ENCODE data around the gene PARM1. TPM values are rescaled to one million over a fixed set of nuclear protein-coding genes. Genes with fewer than 3 reads are reported as not detected.

The PARM1 gene
- total and polyA plus RNA-seq, 2 of the 4 experiments (the other 2 are of a cell fraction) = 0.07 to 0.18 TPM

- Histone ChIP-seq H2AK5ac (ENCODE audit: low read depth, low read length) (no peak overlapping the region), H2BK20ac (ENCODE audit: low read depth, low read length) (no peak overlapping the region), H3K4me1 (ENCODE audit: control insufficient read depth, insufficient read depth, low read length) (no peaks in the 10 kb centered on the region), H3K23ac (ENCODE audit: low read depth, low read length) (no peak overlapping the region), H2BK5ac (ENCODE audit: low read depth, low read length, poor library complexity, severe bottlenecking) (no peak overlapping the region), H3K18ac (ENCODE audit: low read depth, low read length) (no peak overlapping the region), H3K4ac (ENCODE audit: low read depth, low read length) (no peak overlapping the region), H2AFZ (replicated peaks; ENCODE audit: low read length, poor library complexity) (no peak overlapping the region), H3K4me3 (ENCODE audit: insufficient read depth, low read depth, low read length) (no peak overlapping the region), H4K91ac (ENCODE audit: insufficient read depth, low read depth, low read length) (no peak overlapping the region), H3K27me3 (ENCODE audit: control insufficient read depth, insufficient read depth, low read length) (no peaks in the 10 kb centered on the region), H3K36me3 (ENCODE audit: control insufficient read depth, insufficient read depth, low read length) (no peaks in the 10 kb centered on the region), H2BK15ac (ENCODE audit: low read depth, low read length) (no peak overlapping the region), H4K20me1 (ENCODE audit: insufficient read depth, low read length) (no peaks in the 10 kb centered on the region), H2BK120ac (ENCODE audit: low read depth, low read length) (no peak overlapping the region), H3K9ac (ENCODE audit: low read depth, low read length) (no peak overlapping the region), H3K27ac (ENCODE audit: insufficient read depth, low read length) (no peak overlapping the region), H3K56ac (ENCODE audit: extremely low read depth, insufficient read depth, low read length) (no peak overlapping the region), H2AK9ac (replicated peaks; ENCODE audit: low read depth, low read length, poor library complexity) (no peak overlapping the region), H4K8ac (ENCODE audit: low read depth in 2 of 2, low read length in 2 of 2) (no peak overlapping the region), H3K9me1 (ENCODE audit: insufficient read depth, low read length) (no peaks in the 10 kb centered on the region), H3K14ac (replicated peaks; ENCODE audit: low read depth, low read length) (no peak overlapping the region), H3K4me2 (ENCODE audit: low read depth, low read length) (no peak overlapping the region), H3K79me1 (ENCODE audit: low read depth in 1 of 2, low read length in 2 of 2) (no peaks in the 10 kb centered on the region), H3K9me3 (ENCODE audit: control insufficient read depth, insufficient read depth, low read length) (no peaks in the 10 kb centered on the region), H4K5ac (ENCODE audit: low read depth, low read length) (no peak overlapping the region)
- dilution Hi-C loops (cut with HindIII; ENCODE audit: low sequenced_read_pairs, unreplicated experiment) = no loop called here
- ChIA-PET CTCF (no interaction called here), POLR2A (ENCODE audit: unreplicated experiment) (no interaction called here)
- in situ Hi-C loops (cut with MboI; ENCODE audit: low sequenced_read_pairs) = no loop called here
- no peak for DNase-seq
- TF ChIP-seq CHD1 (IDR thresholded peaks at IDR 0.05; ENCODE audit: low read depth, low read length) (no peak), RCOR1 (IDR thresholded peaks at IDR 0.05; ENCODE audit: insufficient replicate concordance, low read length) (no peak), CEBPB (IDR thresholded peaks at IDR 0.05; ENCODE audit: low read depth, low read length) (no peak), CTCF (conservative IDR thresholded peaks at IDR 0.05; ENCODE audit: low read depth, low read length) (no peak)
- no peak for ATAC-seq (ENCODE audit: low read depth)
- intact Hi-C loops (cut with micrococcal nuclease) = no loop called here
- no TSS peak for BruUV-seq (replicated peaks)
These were observed 29.7 kb downstream of the PARM1 start for GRCh38 chr4:74962584-74962983.
